Adrenal gland (tissue), 5 donors: ENCODE results near the gene GKN1.

Source experiments
- POLR2A ChIP-seq, 2 donors: fragments of 450-650 bp; IDR thresholded peaks; one replicate each; pipeline ENCODE4 v1.6.1; 2017; ENCODE audit warnings: antibody characterized with exemption in 2 of 2, mild to moderate bottlenecking in 2 of 2, moderate library complexity in 1 of 2
- TF ChIP-seq, protein P1 (sequence below), 6 experiments: fragments of 450-650 bp in 4 of 6; fragments of 200-600 bp in 2 of 6; sonication (generic) in 1 of 6; IDR thresholded peaks; 1 replicate in 5 of 6; 2 replicates in 1 of 6; pipeline versions ENCODE4 v1.5.1 to v1.8.0; 2016 to 2021; ENCODE audit warnings: antibody characterized with exemption in 6 of 6, mild to moderate bottlenecking in 2 of 6, moderate library complexity in 1 of 6
- donor health status: DM: no; HTN: no; CAD: no.

DNA sequence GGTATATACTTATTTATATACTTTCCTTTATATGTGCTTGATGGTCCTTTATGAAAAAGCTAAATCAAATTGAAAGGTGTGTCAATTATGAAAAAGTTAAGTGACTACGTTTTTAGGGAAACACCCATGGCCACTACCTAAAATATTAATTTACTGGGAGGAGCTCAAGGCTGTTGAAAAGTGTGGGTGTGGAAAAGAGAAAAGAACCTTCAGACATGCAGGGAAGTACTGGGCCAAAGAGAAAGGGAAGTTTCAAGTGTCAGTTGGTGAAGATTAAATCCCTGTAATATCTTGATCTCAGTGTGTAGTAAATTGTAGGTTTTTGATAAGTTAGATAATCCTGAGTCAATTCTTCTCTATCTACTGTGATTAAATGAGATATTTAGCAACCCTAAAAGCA is 6.2 kb upstream of the GKN1 start:
- TF ChIP-seq, protein P1, sequence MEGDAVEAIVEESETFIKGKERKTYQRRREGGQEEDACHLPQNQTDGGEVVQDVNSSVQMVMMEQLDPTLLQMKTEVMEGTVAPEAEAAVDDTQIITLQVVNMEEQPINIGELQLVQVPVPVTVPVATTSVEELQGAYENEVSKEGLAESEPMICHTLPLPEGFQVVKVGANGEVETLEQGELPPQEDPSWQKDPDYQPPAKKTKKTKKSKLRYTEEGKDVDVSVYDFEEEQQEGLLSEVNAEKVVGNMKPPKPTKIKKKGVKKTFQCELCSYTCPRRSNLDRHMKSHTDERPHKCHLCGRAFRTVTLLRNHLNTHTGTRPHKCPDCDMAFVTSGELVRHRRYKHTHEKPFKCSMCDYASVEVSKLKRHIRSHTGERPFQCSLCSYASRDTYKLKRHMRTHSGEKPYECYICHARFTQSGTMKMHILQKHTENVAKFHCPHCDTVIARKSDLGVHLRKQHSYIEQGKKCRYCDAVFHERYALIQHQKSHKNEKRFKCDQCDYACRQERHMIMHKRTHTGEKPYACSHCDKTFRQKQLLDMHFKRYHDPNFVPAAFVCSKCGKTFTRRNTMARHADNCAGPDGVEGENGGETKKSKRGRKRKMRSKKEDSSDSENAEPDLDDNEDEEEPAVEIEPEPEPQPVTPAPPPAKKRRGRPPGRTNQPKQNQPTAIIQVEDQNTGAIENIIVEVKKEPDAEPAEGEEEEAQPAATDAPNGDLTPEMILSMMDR (IDR thresholded peaks at IDR 0.05) = no peak
- TF ChIP-seq POLR2A (IDR thresholded peaks at IDR 0.05) = no peak
